NCI-H1694 (cell line): ENCODE results near the gene ADAR.
A peak's percentile ranks its signal among the peaks of the same experiment; 100 is the strongest.
"Not testable (repeated sequence)": the region's sequence is repeated elsewhere in the genome, so short reads cannot be mapped to it uniquely, and the experiment has no call there.

Experiments used
- DNase-seq: peaks from one replicate; lab custom pipeline; 2025; lab: John Stamatoyannopoulos, UW

The ADAR gene

DNA sequence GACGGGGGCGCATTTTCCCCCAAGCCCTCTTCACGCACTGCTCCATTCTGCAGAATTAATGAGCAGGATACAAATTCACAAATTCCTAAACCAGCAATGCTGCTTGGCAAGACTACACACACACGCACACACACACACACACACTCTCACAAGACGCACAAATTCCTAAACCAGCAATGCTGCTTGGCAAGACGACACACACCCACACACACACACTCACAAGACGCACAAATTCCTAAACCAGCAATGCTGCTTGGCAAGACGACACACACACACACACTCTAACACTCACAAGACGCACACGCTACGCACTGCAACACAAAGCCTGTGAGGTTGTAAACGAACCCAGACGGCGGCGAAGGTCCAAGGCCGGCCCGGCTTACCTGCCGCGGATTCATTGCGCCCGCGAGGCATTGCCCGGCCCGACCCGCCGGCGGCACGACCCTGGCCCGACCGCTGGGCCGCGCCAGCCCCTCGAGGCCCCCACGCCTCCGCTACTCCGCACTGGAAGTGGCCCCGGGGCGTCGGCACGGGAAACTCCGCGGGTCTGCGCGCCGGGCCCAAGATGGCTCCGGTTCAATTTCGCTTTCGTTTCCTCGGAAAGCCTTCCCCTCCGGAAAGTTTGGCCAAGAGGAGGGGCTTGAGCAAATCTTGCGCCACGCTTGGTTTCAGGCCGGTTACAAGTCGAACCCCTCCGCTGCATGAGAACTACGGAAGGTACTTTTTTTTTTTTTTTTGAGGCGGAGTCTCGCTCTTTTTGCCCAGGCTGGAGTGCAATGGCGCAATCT, at the start of gene ADAR:
TSS of gene ADAR (minus strand) at position 578 of the 788 bp plus-strand sequence. CDS start at position 398, 180 bp downstream.
- peak; percentile 92 for DNase-seq

GRCh38 chr1:154657556-154657955, 49.6 kb upstream of the ADAR start:
- DNase-seq: no peak

- no peak for DNase-seq
Measured at GRCh38 chr1:154652893-154653292, 44.9 kb upstream of the ADAR start.

DNA sequence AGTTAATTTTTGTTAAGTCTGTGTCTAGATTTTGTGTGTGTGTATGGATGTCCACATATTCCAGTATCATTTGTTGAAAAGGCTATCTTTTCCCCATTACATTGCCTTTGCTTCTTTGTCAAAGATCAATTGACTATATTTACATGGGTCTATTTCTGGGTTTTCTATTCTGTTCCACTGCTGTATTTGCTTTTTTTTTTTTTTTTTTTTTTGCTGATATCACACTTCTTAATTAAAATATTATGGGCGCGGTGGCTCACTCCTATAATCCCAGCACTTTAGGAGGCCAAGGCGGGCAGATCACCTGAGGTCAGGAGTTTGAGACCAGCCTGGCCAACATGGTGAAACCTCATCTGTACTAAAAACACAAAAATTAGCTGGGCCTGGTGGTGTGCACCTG, 36.7 kb upstream of the ADAR start:
- DNase-seq: not testable (repeated sequence)

DNA sequence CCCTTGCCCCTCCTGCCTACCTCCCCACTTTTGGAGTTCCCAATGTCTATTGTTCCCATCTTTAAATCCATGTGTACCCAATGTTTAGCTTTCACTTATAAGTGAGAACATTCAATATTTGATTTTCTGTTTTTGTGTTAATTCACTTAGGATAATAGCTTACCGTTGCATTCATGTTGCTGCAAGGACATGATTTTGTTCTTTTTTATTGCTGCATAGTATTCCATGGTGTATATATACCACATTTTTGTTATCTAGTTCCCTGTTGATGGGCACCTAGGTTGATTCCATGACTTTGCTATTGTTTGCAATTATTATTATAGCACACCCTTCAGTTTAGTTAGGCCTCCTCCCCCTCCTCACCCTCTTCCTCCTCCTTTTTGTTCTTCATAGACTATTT, 33.5 kb upstream of the ADAR start:
- DNase-seq: no peak

GRCh38 chr1:154639876-154640275, 31.9 kb upstream of the ADAR start:
- no peak for DNase-seq

- no peak for DNase-seq
Measured at GRCh38 chr1:154635171-154635570, 27.2 kb upstream of the ADAR start.

DNA sequence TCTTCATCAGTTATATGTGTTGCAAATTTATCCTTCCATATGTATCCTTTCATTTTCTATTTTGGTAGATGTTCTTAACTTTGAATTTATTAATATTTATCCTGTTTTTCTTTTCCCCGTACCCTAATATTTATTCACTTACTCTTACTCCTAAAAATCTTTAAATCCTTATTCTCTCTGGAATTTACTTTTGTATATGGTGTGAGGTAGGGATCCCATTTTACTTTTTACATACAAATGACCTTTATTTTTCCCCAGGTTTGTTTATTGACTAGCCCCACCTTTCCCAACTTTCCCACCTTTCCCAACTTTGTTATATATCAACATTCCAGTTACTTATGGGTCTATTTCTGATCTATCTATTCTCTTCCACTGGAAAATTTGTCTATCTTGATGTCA, 21.7 kb upstream of the ADAR start:
- DNase-seq: no peak

- DNase-seq: no peak
Measured at GRCh38 chr1:154629061-154629674, 21.2 kb upstream of the ADAR start.

DNA sequence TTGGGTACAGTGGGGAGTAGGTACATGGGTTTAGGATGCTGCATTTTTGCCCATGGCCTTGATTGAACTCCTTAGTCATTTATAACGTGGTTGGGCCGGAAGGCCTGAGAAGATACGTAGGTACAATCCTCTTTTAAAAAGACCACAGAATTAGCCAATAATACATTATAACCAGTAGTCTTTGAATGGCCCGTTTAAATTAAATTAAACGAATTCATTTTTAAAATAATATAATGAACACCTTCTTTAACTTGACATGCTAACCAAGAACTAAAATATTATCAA, 20.1 kb upstream of the ADAR start:
- no peak for DNase-seq

DNA sequence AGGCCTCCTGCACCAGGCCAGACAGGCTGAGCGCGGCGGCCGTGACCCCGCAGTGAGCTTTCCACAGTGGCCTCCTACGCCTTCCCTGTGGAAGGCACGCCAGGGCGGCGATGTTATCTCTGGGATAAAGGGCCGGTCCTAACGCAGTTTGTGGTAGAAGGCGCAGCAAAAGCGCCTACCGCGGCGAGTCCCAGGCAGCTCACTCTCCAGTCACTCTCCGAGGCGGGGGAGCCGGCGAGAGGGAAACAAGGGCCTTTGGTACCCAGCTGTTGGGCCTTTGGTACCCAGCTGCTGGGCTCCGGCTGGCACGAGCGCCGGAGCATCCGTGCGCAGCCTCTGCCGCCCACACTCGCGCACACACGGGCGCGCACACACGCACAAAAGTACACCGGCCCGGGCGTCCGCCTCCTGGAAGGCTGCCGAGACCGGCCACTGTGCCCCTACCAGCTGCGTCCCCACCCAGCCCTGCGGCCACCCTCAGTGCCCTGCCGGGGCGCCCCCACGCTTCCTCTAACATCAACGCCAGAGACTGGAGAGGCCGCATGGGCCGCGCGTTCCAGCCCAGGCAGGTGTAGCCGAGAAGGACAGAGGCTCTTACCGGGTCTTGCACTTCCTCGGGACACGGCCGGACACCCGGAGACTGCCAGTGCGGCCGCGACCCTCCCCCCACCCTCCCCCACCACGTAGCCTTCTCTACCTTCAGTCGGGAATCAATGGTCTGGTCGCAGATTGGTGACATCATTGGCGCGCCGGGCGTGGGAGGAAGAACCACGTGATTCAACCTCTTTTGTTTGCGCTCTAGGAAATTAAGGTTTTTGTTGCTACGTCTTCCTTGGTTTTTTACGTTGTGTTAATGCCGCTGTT, 19.5 kb upstream of the ADAR start:
- DNase-seq: peak; percentile 97

DNA sequence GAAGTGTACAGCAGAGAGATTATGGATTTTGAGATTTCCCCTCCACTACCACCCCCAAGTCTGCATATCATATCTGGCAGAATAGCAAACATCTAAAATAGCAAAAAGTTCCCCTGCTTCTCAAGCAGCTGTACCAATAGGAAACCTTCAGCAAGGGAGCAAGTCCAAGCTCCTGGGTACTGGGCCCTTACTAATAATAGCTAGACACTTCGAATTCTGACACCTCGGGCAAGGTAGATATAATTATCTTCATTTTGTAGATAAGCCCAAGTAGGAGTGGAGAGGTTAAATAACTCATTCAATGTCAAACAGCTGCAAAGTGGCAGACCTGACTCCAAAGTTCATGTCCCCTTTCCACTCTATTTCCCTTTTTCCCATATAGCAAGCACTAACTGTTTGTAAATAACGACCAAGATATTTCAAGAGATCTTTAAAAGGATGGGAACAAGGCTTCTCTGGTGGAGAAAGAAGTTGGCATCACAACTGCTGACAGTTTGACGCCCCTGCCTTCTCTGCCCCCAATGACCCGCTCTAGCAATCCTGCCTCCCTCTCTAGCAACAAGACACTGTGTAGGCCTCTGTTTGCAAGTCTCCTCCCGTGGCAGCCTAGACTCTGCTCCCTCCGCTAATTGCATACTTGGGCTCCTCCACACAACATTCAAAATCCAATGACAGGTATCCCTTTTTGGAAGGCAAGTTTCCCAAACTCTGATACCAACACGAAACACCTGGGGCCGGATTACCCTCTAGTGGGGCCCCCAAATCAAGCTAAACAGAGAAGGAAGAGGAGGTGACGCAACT, 18.7 kb upstream of the ADAR start:
- DNase-seq: no peak

GRCh38 chr1:154624746-154625643, 17.0 kb upstream of the ADAR start:
- DNase-seq: no peak

- DNase-seq: no peak
Measured at GRCh38 chr1:154623358-154623757, 15.4 kb upstream of the ADAR start.

DNA sequence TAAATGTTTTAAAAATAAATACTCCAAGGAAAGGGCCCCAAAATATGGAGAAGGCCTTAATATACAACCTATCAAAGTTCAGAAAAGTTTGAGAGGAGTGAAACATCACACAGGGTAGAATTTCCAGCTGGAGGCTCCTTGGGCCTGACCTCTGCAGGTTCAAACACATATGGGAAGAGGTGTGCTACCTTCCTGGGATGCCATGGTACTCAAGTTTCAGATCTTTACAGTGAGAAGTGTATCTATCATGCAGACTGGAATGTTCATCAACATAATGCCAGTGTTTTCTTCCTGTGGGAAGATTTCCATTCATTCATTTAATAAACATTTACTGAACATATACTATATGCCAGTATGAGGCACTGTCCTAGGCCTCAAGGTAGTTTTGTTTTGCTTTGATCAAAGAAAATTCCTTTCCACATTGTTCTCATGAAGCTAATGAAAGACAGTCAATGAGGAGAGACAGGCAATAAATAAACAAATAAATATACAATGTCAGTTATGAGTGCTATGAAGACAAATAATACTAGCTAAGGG, 14.6 kb upstream of the ADAR start:
- DNase-seq: no peak

DNA sequence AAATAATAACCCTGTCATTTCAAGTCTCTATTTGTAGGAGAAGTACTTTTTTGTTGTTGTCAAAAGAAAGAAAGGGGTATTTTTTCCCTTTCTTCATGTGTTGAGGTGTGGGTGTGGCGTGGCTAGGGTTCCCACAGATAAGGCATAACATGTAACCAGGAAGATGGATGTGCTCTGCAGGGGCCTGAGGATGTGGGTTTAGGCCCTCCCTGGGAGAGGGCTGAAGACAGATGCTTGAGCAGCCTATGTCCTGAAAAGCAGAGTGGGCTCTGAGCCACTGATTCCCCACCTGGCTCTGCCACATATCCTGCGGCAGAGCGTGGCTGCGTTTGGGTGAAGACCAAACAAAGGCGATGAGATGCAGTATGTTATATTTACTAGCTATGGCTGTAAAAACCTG, 13.9 kb upstream of the ADAR start:
- DNase-seq: no peak

- DNase-seq: no peak
Measured at GRCh38 chr1:154620751-154621150, 12.8 kb upstream of the ADAR start.

DNA sequence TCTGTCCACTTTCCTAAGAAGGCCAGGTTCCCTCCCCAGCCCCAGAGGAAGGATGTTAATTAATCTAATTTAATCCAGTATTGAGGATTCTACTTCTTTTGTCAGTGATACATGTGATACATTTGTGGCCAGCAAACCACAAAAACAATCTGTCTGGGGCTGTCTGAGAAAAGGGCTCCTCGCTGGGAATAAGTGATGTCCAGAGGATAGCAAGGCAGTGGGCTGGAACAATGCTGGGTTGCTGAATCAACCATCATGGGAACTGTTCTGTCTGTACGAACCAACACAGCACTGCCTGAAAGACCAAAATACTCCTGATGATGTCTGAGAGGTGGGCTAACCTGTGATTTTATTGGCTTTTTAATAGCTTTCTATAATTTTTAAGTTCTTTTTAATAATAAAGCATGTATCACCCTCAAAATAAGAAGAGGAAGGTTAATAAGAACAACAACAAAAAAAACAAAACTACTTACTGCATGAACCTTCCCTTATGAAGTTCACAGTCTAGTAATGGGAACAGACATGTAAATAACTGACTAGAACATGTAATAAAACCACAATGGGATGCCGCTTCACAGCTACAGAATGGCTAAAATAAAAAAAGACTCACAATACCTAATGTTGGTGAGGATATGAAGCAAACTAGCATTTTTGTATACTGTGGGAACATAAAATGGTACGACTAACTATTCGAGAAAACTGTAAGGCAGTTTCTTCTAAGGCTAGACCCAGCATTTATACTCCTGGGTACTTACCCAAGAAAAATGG, 11.4 kb upstream of the ADAR start:
- DNase-seq: no peak

GRCh38 chr1:154616659-154617345, 8.8 kb upstream of the ADAR start:
- DNase-seq: no peak
